Stimulated activated CD4-positive, alpha-beta T cell treated with anti-CD3 and anti-CD28 coated beads, Interleukin-1b, Interleukin-23, amount 100 ng/mL, for 4 hours (primary cell): ENCODE data around the gene SLCO3A1.

ENCODE experiments used
- DNase-seq, 2 donors: peaks; one replicate each; pipeline ENCODE4 v3.0.0-alpha.2; 2020; ENCODE audit warnings: low read depth in 2 of 2

Gene SLCO3A1

GRCh38 chr15:92100751-92101150, 247.2 kb downstream of the SLCO3A1 start:
- DNase-seq, result no peak

- DNase-seq, result no peak
Observed at GRCh38 chr15:92101708-92102394, 248.3 kb downstream of the SLCO3A1 start.

GRCh38 chr15:92102395-92102755, 248.9 kb downstream of the SLCO3A1 start:
- no peak for DNase-seq

- no peak for DNase-seq
Observed at GRCh38 chr15:92104072-92104471, 250.6 kb downstream of the SLCO3A1 start.

GRCh38 chr15:92105611-92106010, 252.1 kb downstream of the SLCO3A1 start:
- no peak for DNase-seq

- no peak for DNase-seq
Observed at GRCh38 chr15:92107510-92107909, 254.0 kb downstream of the SLCO3A1 start.

GRCh38 chr15:92109191-92109873, 255.8 kb downstream of the SLCO3A1 start:
- no peak for DNase-seq

- DNase-seq, result no peak
Observed at GRCh38 chr15:92111291-92111690, 257.8 kb downstream of the SLCO3A1 start.

- no peak for DNase-seq
Observed at GRCh38 chr15:92111751-92112150, 258.2 kb downstream of the SLCO3A1 start.

- DNase-seq, result no peak
Observed at GRCh38 chr15:92112180-92112579, 258.7 kb downstream of the SLCO3A1 start.

- DNase-seq, result no peak
Observed at GRCh38 chr15:92112711-92113110, 259.2 kb downstream of the SLCO3A1 start.

- DNase-seq, result no peak
Observed at GRCh38 chr15:92113832-92114231, 260.3 kb downstream of the SLCO3A1 start.

- no peak for DNase-seq
Observed at GRCh38 chr15:92115834-92116233, 262.3 kb downstream of the SLCO3A1 start.

- no peak for DNase-seq
Observed at GRCh38 chr15:92116330-92116729, 262.8 kb downstream of the SLCO3A1 start.

- no peak for DNase-seq
Observed at GRCh38 chr15:92117261-92117731, 263.8 kb downstream of the SLCO3A1 start.

GRCh38 chr15:92118162-92118935, 264.8 kb downstream of the SLCO3A1 start:
- no peak for DNase-seq

- no peak for DNase-seq
Observed at GRCh38 chr15:92118936-92119325, 265.4 kb downstream of the SLCO3A1 start.

GRCh38 chr15:92120094-92120795, 266.7 kb downstream of the SLCO3A1 start:
- DNase-seq, result no peak

- no peak for DNase-seq
Observed at GRCh38 chr15:92121047-92121446, 267.5 kb downstream of the SLCO3A1 start.

GRCh38 chr15:92122259-92122658, 268.8 kb downstream of the SLCO3A1 start:
- DNase-seq, result no peak

- DNase-seq, result no peak
Observed at GRCh38 chr15:92123962-92124656, 270.6 kb downstream of the SLCO3A1 start.

GRCh38 chr15:92124657-92125010, 271.1 kb downstream of the SLCO3A1 start:
- DNase-seq, result no peak
